ENCODE results near the gene NCOA1. TPM values are rescaled to one million over a fixed set of nuclear protein-coding genes. Genes with fewer than 3 reads are reported as not detected.

Gene NCOA1
- total and polyA plus RNA-seq, 4 donors: 6.5 to 26.6 (median 16.3) TPM

DNA sequence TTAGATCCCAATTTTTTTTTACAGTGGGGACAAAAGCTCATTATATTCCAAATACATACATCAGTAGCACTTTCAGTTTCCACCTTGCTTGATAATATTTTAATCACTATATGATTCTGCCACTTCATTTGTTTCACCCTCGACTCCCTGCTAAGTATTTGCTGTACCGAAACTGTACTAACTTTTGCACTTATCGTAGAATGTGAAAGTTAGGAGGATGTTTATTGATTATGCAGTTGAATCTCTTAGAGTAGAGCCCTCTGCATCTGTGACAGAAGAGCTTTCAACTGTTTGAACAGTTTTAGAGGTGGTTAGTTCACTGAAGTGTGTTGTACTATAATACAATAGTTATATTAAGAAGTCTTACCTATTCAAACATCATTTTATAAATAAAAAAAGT is 20.8 kb downstream of the NCOA1 start:
- no peak for DNase-seq (ENCODE audit: low spot score)
- Histone ChIP-seq H3K27me3 (ENCODE audit: control insufficient read depth in 4 of 4, insufficient read depth in 4 of 4, low read length in 3 of 4) (no peaks in the 10 kb centered on the region), H3K9ac (ENCODE audit: low read depth in 1 of 2, low read length in 2 of 2) (no peak overlapping the region), H3K36me3 (ENCODE audit: control insufficient read depth in 4 of 4, insufficient read depth in 3 of 4, low read depth in 1 of 4, low read length in 3 of 4) (no peaks in the 10 kb centered on the region), H3K4me1 (ENCODE audit: control insufficient read depth in 4 of 4, insufficient read depth in 4 of 4, low read length in 3 of 4) (peaks cover 2 to 24% (median 6%) of the 10 kb centered on the region in 4 donors), H3K9me3 (ENCODE audit: control insufficient read depth in 4 of 4, low read length in 3 of 4) (no peaks in the 10 kb centered on the region), H3K27ac (ENCODE audit: low read depth in 1 of 2, low read length in 2 of 2) (no peak overlapping the region), H3K4me3 (ENCODE audit: low read depth in 1 of 3, low read length in 3 of 3) (no peak overlapping the region)
- 20% methylated on average over 3 of the region's 3 CpGs for WGBS
- TF ChIP-seq RXRA (IDR thresholded peaks at IDR 0.05) (no peak), HNF4G (IDR thresholded peaks at IDR 0.05) (no peak), ATF3 (IDR thresholded peaks at IDR 0.05) (no peak), SP1 (IDR thresholded peaks at IDR 0.05) (no peak), FOXA1 (IDR thresholded peaks at IDR 0.05) (no peak), REST (IDR thresholded peaks at IDR 0.05) (no peak), CTCF (IDR thresholded peaks at IDR 0.05; ENCODE audit: low read depth, low read length, missing input control) (no peak), YY1 (IDR thresholded peaks at IDR 0.05) (no peak), MAX (IDR thresholded peaks at IDR 0.05) (no peak), TAF1 (conservative IDR thresholded peaks at IDR 0.05) (no peak), NR2F2 (IDR thresholded peaks at IDR 0.05) (no peak), GABPA (IDR thresholded peaks at IDR 0.05 in 1 of 2, conservative IDR thresholded peaks at IDR 0.05 in 1 of 2) (no peak), EGR1 (IDR thresholded peaks at IDR 0.05; ENCODE audit: low read depth in 2 of 2) (no peak), RAD21 (IDR thresholded peaks at IDR 0.05) (no peak), JUND (IDR thresholded peaks at IDR 0.05) (no peak), HNF4A (conservative IDR thresholded peaks at IDR 0.05) (no peak), ZBTB33 (IDR thresholded peaks at IDR 0.05) (no peak), FOXA2 (IDR thresholded peaks at IDR 0.05) (no peak)

Data from liver (tissue), 9 donors.